NT2/D1 (cell line): ENCODE results near the gene KRTAP20-3.

ENCODE experiments used
- DNase-seq: peaks from one replicate; pipeline ENCODE4 v3.0.0-alpha.2; 2011; ENCODE audit warnings: low read depth, low spot score
- H3K27me3 ChIP-seq: 2 replicates; pipeline ENCODE4 v1.6.0; 2011; ENCODE audit warnings: mild to moderate bottlenecking; ENCODE audit not compliant: insufficient read length, insufficient read depth
- H3K36me3 ChIP-seq: 2 replicates; pipeline ENCODE4 v1.6.1; 2011; ENCODE audit warnings: mild to moderate bottlenecking, low read length, mixed read lengths; ENCODE audit not compliant: insufficient read depth, insufficient read length
- H3K4me1 ChIP-seq: 2 replicates; pipeline ENCODE4 v1.5.1; 2011; ENCODE audit not compliant: insufficient read depth, insufficient read length
- H3K4me3 ChIP-seq: 2 replicates; pipeline ENCODE4 v1.5.1; 2011; ENCODE audit warnings: low read depth; ENCODE audit not compliant: insufficient read length
- H3K9ac ChIP-seq: 2 replicates; pipeline ENCODE4 v1.6.0; 2011; ENCODE audit warnings: low read depth; ENCODE audit not compliant: insufficient read length
- H3K9me3 ChIP-seq: 2 replicates; pipeline ENCODE4 v1.5.1; 2011; ENCODE audit warnings: mild to moderate bottlenecking, low read length; ENCODE audit not compliant: insufficient read depth
- SUZ12 ChIP-seq: IDR thresholded peaks from 2 replicates; pipeline ENCODE4 v1.6.1; 2011; ENCODE audit not compliant: insufficient read length, insufficient read depth; ENCODE audit errors: extremely low read depth
- YY1 ChIP-seq: IDR thresholded peaks from 2 replicates; pipeline ENCODE4 v1.6.1; 2011; ENCODE audit not compliant: insufficient read length, insufficient read depth
- ZNF274 ChIP-seq: IDR thresholded peaks from 2 replicates; pipeline ENCODE4 v1.6.1; 2011; ENCODE audit warnings: mild to moderate bottlenecking, low read depth, low read length

The KRTAP20-3 gene

GRCh38 chr21:30680586-30680985, 37.9 kb downstream of the KRTAP20-3 start:
- no peak for DNase-seq
- TF ChIP-seq SUZ12 (no peak), ZNF274 (no peak), YY1 (no peak)
- Histone ChIP-seq H3K36me3 (no peaks in the 10 kb centered on the region), H3K9ac (no peak overlapping the region), H3K4me3 (no peak overlapping the region), H3K4me1 (no peaks in the 10 kb centered on the region), H3K9me3 (no peaks in the 10 kb centered on the region), H3K27me3 (no peaks in the 10 kb centered on the region)

DNA sequence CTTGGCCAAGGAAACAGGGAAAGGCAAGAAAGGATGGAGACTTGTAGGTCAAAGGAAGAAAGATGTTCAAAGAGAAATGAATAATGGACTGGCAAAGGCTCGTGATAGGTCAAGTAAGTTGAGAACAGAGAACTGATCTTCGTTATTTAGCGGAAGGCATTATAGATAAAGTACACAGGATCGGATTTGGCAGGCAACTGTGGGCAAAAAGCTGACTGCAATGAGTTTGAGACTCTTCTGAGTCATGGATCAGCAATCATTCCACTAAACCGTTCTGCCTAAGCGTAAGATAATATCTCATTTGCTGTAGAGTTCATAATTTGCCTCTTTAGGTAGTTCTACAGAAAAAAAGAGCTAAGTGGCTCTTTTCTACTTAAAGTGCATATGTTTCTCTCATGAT, 41.8 kb downstream of the KRTAP20-3 start:
- H3K9ac ChIP-seq, result no peak overlapping the region
- no peak overlapping the region for H3K4me3 ChIP-seq
- TF ChIP-seq ZNF274, result no peak
- TF ChIP-seq SUZ12, result no peak
- TF ChIP-seq YY1, result no peak
- no peaks in the 10 kb centered on the region for H3K4me1 ChIP-seq
- no peak for DNase-seq
- no peaks in the 10 kb centered on the region for H3K27me3 ChIP-seq
- no peaks in the 10 kb centered on the region for H3K36me3 ChIP-seq
- no peaks in the 10 kb centered on the region for H3K9me3 ChIP-seq

DNA sequence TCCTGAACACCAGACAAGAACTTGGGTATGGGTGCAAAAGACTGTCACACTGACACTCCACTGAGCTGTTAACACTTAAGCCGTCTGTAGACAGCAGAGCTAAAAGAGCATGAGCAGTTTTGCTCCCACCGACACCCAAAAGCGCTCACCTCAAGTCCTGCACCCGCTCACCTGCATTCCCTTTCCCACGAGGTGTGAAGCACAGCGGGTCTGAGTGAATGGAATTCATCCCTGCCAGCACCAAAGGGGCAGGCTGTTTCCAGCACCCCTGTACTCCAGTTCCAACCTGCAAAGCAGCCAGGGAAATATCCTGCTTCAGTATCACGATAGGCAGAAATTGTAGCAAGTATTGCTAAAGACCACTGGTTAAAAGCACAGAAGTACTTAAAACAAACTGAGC, 47.2 kb downstream of the KRTAP20-3 start:
- H3K9ac ChIP-seq, result no peak overlapping the region
- H3K27me3 ChIP-seq, result no peaks in the 10 kb centered on the region
- H3K4me1 ChIP-seq, result no peaks in the 10 kb centered on the region
- H3K9me3 ChIP-seq, result no peaks in the 10 kb centered on the region
- DNase-seq, result no peak
- no peak for TF ChIP-seq YY1
- TF ChIP-seq ZNF274, result no peak
- no peak for TF ChIP-seq SUZ12
- H3K36me3 ChIP-seq, result no peaks in the 10 kb centered on the region
- no peak overlapping the region for H3K4me3 ChIP-seq
